ENCODE results near the gene KCNJ9.
"Not testable (repeated sequence)": the region's sequence is repeated elsewhere in the genome, so short reads cannot be mapped to it uniquely, and the experiment has no call there.

Gene KCNJ9

GRCh38 chr1:160104486-160104885 lies 23.1 kb downstream of the KCNJ9 start:
- no peak for DNase-seq (ENCODE audit: low spot score)

GRCh38 chr1:160105155-160105554 lies 23.8 kb downstream of the KCNJ9 start:
- no peak for DNase-seq (ENCODE audit: low spot score)

- no peak for DNase-seq (ENCODE audit: low spot score)
Measured at GRCh38 chr1:160107512-160107911, 26.2 kb downstream of the KCNJ9 start.

- peak; percentile 70 for DNase-seq (ENCODE audit: low spot score)
Measured at GRCh38 chr1:160108888-160109662, 27.7 kb downstream of the KCNJ9 start.

- DNase-seq (ENCODE audit: low spot score) = no peak
Measured at GRCh38 chr1:160109686-160110085, 28.3 kb downstream of the KCNJ9 start.

DNA sequence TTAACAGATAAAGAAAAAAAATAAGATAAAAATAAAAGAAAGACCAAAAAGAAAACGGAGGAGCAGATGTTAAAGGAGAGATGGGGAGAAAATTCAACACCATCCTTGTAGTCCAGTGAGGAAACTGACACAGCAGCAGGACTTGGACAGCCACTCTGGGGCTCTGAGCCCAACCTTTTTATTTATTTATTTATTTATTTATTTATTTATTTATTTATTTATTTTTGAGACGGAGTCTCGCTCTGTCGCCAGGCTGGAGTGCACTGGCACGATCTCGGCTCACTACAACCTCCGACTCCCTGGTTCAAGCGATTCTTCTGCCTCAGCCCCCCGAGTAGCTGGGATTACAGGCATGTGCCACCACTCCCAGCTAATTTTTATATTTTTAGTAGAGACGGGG lies 30.1 kb downstream of the KCNJ9 start:
- not testable (repeated sequence) for DNase-seq (ENCODE audit: low spot score)

DNA sequence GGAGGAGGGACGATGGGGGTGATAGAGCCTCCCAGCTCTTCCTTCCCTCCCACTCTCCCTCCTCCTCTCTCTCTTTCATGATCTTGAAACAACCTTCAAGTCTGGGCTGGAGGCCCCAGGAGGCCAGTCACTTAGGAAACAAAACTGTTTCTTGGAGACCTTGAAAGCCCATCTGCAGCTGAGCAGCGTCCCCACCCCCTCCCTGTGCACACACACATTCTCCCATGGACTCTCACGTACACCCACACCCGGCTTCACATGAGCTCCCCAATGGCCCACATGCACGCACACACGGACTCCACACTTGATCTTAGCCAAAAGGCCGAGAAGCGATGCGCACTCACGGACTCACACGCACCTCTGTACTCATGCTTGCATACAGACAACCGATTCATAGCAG lies 31.0 kb downstream of the KCNJ9 start:
- no peak for DNase-seq (ENCODE audit: low spot score)

GRCh38 chr1:160113407-160113806 lies 32.1 kb downstream of the KCNJ9 start:
- DNase-seq (ENCODE audit: low spot score) = no peak

GRCh38 chr1:160114085-160114484 lies 32.7 kb downstream of the KCNJ9 start:
- DNase-seq (ENCODE audit: low spot score) = no peak

- DNase-seq (ENCODE audit: low spot score) = no peak
Measured at GRCh38 chr1:160115545-160116282, 34.4 kb downstream of the KCNJ9 start, which contains the start of gene ATP1A2. Gene ATP1A2, plus strand, starts transcription at chr1:160115759. Its CDS starts 103 bp downstream, at chr1:160115862.

DNA sequence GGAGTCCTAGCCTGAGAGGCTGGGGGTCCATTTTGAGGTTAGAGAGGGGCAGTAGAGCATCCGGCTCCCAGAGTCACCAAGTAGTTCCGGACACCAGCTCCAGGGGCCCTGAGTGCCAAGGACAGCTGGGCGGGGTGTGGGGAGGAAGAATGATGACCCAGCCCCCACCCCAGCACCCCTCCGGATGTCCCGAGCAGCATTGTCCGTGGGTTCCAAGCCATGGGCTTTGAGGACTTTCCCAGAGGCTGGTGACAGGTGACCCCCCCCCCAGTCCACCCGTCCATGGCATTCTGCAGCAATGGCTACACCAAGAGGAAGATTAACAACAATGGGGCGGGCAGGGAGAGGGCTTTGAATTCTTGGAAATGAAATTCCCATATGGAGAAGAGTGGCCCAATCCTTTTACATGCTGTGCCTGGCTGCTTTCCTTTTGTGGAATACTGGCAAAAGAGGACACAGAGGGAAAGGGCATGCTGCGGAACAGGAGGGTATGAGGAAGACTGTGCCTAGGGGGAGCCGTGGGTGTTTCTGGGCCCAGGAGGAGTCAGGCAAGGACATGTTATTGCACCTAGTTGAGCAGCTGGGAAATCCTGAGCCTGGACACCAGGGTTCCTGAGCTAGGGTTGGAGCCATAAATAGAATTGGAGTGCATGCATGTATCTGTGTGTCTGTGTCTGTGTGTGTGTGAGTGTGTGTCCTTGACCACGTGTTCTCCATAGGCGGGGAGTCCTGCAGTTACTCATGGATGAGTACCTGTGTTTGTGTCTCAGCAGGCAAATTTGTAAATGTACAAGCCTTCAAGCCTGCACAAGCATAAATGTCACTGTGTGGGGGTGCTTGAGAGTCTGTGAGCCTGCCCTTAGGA lies 35.2 kb downstream of the KCNJ9 start:
- DNase-seq (ENCODE audit: low spot score) = no peak

DNA sequence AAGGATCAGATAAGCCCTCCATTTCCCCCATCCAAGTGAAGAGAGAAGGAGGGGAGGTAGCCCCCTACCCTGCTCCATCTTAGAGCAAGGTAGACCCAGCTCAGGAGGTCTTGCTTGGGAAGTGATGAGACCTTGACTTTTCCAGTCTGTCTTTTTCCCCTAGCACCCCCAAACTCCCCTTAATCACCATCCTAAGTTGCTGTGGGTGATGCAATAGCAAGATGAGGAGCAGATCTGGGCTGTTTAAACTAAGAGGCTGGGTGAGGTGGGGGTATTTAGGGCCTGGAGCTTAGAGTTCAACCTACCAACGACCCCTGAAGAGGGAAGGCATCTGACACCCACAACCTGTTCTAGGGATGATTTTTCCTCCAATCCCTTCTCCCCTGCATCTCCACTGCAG lies 36.0 kb downstream of the KCNJ9 start:
- no peak for DNase-seq (ENCODE audit: low spot score)

DNA sequence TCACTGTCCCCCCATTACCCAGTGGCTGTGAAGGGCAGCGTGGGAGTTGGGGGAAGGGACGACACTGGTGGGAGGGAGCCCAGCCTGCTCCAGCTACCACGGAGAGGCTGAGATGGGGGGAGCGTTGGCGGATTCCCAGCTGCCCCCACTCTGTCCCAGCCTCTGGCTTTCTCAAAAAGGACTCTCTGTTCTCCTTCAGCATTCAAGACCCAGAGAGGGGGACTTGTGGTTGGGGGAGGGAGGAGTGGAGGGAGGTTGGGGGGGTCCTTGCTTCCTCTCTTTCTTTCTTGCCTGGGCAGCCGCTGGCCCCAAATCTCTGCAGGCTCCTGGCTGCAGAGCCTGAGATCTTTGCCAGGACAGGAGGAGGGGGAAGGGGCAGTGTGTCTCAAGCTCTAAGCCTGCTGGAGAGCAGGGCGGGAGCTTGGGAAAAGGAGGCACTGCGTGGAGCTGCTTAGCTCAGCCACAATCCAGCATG lies 36.4 kb downstream of the KCNJ9 start:
- DNase-seq (ENCODE audit: low spot score) = no peak

- DNase-seq (ENCODE audit: low spot score) = no peak
Measured at GRCh38 chr1:160118928-160119327, 37.6 kb downstream of the KCNJ9 start.

DNA sequence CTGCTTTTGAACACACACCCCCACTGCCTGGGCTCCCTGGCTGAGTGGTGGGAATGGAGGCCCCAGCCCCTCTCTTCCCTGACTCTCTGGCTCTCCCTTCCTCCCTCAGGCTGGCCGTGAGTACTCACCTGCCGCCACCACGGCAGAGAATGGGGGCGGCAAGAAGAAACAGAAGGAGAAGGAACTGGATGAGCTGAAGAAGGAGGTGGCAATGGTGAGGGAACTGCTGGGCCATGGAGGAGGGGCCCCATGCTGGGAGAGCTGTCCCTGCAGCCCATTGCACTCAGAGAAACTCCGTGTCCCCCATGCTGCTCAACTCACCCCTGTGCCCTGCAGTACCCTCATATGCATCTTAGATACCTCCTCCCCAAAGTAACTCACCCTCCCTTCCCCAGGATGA lies 39.5 kb downstream of the KCNJ9 start:
- DNase-seq (ENCODE audit: low spot score) = no peak

- no peak for DNase-seq (ENCODE audit: low spot score)
Measured at GRCh38 chr1:160121388-160121787, 40.0 kb downstream of the KCNJ9 start.

DNA sequence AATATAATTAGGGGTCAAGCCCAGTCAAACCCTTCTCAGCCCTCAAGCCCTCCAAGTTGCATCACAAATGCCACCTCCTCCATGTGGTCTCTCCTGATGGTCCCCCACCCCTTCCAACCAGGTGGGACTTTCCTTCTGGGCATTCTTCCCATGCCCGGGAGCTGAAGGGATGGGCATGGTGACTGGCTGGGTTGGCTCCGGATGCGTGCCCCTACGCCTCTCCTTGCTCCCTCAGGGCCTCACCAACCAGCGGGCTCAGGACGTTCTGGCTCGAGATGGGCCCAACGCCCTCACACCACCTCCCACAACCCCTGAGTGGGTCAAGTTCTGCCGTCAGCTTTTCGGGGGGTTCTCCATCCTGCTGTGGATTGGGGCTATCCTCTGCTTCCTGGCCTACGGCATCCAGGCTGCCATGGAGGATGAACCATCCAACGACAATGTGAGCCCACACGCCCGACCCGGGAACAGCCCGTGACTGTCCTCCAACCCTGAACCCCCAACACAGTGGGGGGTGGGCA lies 41.7 kb downstream of the KCNJ9 start:
- no peak for DNase-seq (ENCODE audit: low spot score)

- DNase-seq (ENCODE audit: low spot score) = no peak
Measured at GRCh38 chr1:160123726-160124125, 42.4 kb downstream of the KCNJ9 start.

DNA sequence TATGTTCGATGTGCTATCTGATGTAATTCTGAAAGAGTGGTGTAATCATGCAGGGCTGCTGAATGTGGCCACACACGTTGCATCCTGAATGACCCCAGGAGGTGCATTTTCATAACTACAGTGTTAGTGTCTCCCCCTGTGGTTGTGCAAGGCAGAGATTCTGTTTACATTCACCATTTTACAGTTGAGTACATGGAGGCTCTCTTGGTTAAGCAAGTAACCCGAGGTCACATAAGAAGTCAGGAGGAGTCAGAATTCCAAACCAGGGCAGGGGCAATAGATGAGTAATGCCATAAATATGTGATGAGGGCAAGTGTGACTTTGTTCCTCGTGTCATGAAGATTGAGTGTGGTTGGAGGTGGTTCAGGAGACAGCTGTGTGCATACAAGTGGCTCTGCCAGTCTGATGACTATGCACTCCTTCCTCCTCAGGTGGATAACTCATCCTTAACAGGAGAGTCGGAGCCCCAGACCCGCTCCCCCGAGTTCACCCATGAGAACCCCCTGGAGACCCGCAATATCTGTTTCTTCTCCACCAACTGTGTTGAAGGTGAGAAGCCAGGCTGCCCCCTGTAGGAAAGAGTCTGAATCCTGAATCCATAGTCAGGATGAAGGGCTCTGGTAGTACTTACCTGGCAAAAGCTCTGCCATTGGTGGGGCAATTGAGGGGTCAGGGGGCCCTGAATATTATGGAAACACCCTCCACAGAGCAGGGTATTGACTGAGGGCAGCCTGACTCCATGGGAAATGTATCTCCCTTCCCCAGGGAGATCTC lies 43.6 kb downstream of the KCNJ9 start:
- DNase-seq (ENCODE audit: low spot score) = peak; percentile 69

DNA sequence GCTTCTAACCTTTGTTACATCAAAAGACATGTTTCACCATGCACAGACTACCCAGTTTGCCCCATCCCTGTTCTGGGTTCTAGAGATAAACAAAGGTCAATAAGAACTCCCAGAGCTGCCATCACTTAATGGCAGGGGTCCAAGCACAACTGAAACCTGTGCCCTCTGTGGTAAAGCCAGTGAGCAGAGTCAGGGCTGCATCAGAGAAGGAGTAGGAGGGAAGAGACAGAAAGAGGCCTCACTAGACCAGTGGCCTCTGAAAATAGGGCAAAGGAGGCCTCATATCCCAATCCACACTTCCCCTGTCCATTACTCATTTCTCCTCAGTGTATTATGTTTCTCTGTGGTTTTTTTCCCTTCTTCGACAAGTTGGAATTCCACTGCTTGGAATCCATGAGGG lies 44.4 kb downstream of the KCNJ9 start:
- no peak for DNase-seq (ENCODE audit: low spot score)

DNA sequence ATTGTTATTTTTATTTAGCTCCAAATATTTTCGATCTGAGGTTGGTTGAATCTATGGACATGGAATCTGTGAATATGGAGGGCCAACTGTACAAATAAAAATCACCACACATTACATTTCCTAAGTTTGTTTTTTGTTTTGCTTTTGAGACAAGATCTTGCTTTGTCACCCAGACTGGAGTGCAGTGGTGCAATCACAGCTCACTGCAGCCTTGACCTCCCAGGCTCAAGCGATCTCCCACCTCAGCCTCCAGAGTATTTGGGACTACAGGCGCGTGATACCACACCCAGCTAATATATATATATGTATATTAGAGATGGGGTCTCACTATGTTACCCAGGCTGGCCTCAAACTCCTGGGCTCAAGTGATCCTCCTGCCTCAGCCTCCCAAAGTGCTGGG lies 45.0 kb downstream of the KCNJ9 start:
- DNase-seq (ENCODE audit: low spot score) = not testable (repeated sequence)
